ENCODE data around the gene C17orf114.

DNA sequence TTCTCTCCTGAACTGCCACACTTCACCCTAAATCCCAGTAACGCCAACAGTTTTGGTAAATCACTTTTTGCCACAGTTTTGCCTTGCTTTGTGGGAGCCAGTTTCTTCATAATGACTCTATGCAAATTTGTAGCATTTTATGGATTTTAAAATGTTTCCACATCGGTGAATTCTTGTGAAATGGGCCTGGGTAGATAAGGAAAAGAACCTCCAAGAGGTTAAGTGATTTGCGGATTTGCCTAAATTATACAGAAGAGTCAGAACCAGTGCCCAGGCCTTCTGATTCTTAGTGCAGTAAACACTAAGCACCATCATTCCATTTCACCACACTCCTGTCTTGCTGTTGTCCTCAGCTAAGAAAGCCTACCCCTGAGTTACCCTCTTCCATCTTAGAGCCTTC lies 49.0 kb upstream of the C17orf114 start:
- TF ChIP-seq, protein P1, sequence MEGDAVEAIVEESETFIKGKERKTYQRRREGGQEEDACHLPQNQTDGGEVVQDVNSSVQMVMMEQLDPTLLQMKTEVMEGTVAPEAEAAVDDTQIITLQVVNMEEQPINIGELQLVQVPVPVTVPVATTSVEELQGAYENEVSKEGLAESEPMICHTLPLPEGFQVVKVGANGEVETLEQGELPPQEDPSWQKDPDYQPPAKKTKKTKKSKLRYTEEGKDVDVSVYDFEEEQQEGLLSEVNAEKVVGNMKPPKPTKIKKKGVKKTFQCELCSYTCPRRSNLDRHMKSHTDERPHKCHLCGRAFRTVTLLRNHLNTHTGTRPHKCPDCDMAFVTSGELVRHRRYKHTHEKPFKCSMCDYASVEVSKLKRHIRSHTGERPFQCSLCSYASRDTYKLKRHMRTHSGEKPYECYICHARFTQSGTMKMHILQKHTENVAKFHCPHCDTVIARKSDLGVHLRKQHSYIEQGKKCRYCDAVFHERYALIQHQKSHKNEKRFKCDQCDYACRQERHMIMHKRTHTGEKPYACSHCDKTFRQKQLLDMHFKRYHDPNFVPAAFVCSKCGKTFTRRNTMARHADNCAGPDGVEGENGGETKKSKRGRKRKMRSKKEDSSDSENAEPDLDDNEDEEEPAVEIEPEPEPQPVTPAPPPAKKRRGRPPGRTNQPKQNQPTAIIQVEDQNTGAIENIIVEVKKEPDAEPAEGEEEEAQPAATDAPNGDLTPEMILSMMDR (IDR thresholded peaks at IDR 0.05) = no peak
- TF ChIP-seq POLR2A (IDR thresholded peaks at IDR 0.05) = no peak

All from testis (tissue), 2 donors.